HepG2 (cell line): ENCODE measurements around the gene STIMATE. TPM values are rescaled to one million over a fixed set of nuclear protein-coding genes. Genes with fewer than 3 reads are reported as not detected.

Experiments used
- ADNP ChIP-seq: sonication (generic); formaldehyde crosslinking; IDR thresholded peaks from 2 replicates; pipeline ENCODE4 v1.4.0; 2020; ENCODE audit warnings: missing genetic modification reagents
- CEBPB ChIP-seq: IDR thresholded peaks from 2 replicates; pipeline ENCODE4 v1.6.1; 2011; ENCODE audit warnings: low read depth, low read length, improper control_type of control experiment, borderline replicate concordance
- FOSL2 ChIP-seq: sonication (generic); formaldehyde crosslinking; IDR thresholded peaks from 2 replicates; pipeline ENCODE4 v1.4.0; 2020; ENCODE audit warnings: missing genetic modification reagents
- GABPB1 ChIP-seq: IDR thresholded peaks from 2 replicates; pipeline ENCODE4 v1.6.1; 2016; ENCODE audit warnings: mild to moderate bottlenecking, missing genetic modification reagents, moderate library complexity, missing compliant biosample characterization
- RARA ChIP-seq: IDR thresholded peaks from 2 replicates; pipeline ENCODE4 v1.6.1; 2016; ENCODE audit warnings: missing genetic modification reagents, missing compliant biosample characterization
- RARG ChIP-seq: sonication (generic); formaldehyde crosslinking; IDR thresholded peaks from 2 replicates; pipeline ENCODE4 v1.4.0; 2020; ENCODE audit warnings: low read depth, mild to moderate bottlenecking, missing genetic modification reagents
- REPIN1 ChIP-seq: sonication (generic); formaldehyde crosslinking; IDR thresholded peaks from 2 replicates; pipeline ENCODE4 v1.8.0; 2022; ENCODE audit warnings: missing genetic modification reagents, low read depth, mild to moderate bottlenecking, borderline replicate concordance
- SETDB1 ChIP-seq: sonication (generic); formaldehyde crosslinking; IDR thresholded peaks from 2 replicates; pipeline ENCODE4 v1.5.1; 2020; ENCODE audit warnings: missing genetic modification reagents, mild to moderate bottlenecking, borderline replicate concordance
- TBL1XR1 ChIP-seq: fragments of 150-350 bp; IDR thresholded peaks from 2 replicates; pipeline ENCODE4 v1.6.1; 2014; ENCODE audit warnings: borderline replicate concordance, low read length; ENCODE audit not compliant: partially characterized antibody
- U2AF1 ChIP-seq: fragments of 200-400 bp; formaldehyde crosslinking; optimal IDR thresholded peaks from 2 replicates; pipeline ENCODE3; 2017; ENCODE audit warnings: mild to moderate bottlenecking, low read depth, low read length
- ZNF749 ChIP-seq: sonication (generic); formaldehyde crosslinking; IDR thresholded peaks from 2 replicates; pipeline ENCODE4 v1.8.0; 2022; ENCODE audit warnings: mild to moderate bottlenecking, missing genetic modification reagents, moderate library complexity, borderline replicate concordance
- polyA plus RNA-seq, 8 experiments: library from polyadenylated mRNA; depleted of rRNA in 3 of 8; stranded (reverse) in 7 of 8; unstranded in 1 of 8; fragments of >200 nt; fragmentation: Illumina TruSeq in 4 of 8; extraction: Trizol in 4 of 8; gene quantifications; 2 replicates each; pipeline versions ENCODE4 v1.2.1 to v1.2.3, GENCODE V29; 2011 to 2016; ENCODE audit warnings: low read depth in 4 of 8, missing spikeins in 1 of 8, mixed read lengths in 1 of 8; ENCODE audit not compliant: insufficient read depth in 1 of 8
- total RNA-seq, 5 experiments: library from RNA; depleted of rRNA; stranded (reverse); fragments of >200 nt; fragmentation: Illumina TruSeq; extraction: Trizol; gene quantifications; 2 replicates each; pipeline ENCODE4 v1.2.3, GENCODE V29; 2016; ENCODE audit warnings: low read depth in 1 of 5
- TF ChIP-seq, protein P1 (sequence below): sonication (generic); formaldehyde crosslinking; IDR thresholded peaks from 2 replicates; pipeline ENCODE4 v1.9.0; 2022; ENCODE audit warnings: low read depth, missing genetic modification reagents
- TF ChIP-seq, protein P2 (sequence below): sonication (generic); formaldehyde crosslinking; IDR thresholded peaks from 2 replicates; pipeline ENCODE4 v1.4.0; 2020; ENCODE audit warnings: low read depth, missing genetic modification reagents
- TF ChIP-seq, protein P3 (sequence below): sonication (generic); formaldehyde crosslinking; IDR thresholded peaks from 2 replicates; pipeline ENCODE4 v1.8.1; 2023; ENCODE audit warnings: mild to moderate bottlenecking, missing genetic modification reagents, borderline replicate concordance
- TF ChIP-seq, protein P4 (sequence below): sonication (generic); formaldehyde crosslinking; IDR thresholded peaks from 2 replicates; pipeline ENCODE4 v1.4.0; 2020; ENCODE audit warnings: mild to moderate bottlenecking, missing genetic modification reagents
- TF ChIP-seq, protein P5 (sequence below): sonication (generic); formaldehyde crosslinking; IDR thresholded peaks from 2 replicates; pipeline ENCODE4 v1.4.0; 2020; ENCODE audit warnings: missing genetic modification reagents, borderline replicate concordance
- TF ChIP-seq, protein P6 (sequence below): sonication (generic); formaldehyde crosslinking; IDR thresholded peaks from 2 replicates; pipeline ENCODE4 v1.4.0; 2020; ENCODE audit warnings: missing genetic modification reagents

Gene STIMATE
- total and polyA plus RNA-seq, 2 of the 13 experiments (the other 11 are each of a cell fraction or from before 2014, with no cell fraction given), result 5.7 to 11.7 TPM

DNA sequence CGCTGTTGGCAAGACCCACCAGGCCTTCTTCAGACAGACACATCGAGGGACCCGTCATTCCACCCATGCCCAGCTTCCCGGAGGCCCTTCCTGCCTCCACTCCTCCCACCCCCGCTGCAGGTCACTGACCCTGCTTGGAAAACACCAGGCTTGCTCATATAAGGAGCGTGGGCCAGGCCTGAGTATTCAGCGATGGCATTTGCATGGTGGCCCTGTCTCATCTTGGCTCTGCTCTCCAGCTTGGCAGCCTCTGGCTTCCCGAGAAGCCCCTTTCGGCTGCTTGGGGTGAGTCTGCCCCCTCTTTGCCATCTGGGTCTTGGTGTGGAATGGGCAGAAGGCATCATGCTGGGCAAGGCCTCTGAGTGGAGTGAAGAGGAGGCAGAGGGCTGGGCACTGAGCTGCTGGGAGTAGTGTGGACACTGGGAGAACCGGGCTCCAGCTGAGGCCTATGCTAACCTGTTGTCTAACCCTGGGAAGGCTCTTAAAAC is 102.7 kb downstream of the STIMATE start, which contains the start of gene ITIH3 (continued):
- TF ChIP-seq, protein P1, sequence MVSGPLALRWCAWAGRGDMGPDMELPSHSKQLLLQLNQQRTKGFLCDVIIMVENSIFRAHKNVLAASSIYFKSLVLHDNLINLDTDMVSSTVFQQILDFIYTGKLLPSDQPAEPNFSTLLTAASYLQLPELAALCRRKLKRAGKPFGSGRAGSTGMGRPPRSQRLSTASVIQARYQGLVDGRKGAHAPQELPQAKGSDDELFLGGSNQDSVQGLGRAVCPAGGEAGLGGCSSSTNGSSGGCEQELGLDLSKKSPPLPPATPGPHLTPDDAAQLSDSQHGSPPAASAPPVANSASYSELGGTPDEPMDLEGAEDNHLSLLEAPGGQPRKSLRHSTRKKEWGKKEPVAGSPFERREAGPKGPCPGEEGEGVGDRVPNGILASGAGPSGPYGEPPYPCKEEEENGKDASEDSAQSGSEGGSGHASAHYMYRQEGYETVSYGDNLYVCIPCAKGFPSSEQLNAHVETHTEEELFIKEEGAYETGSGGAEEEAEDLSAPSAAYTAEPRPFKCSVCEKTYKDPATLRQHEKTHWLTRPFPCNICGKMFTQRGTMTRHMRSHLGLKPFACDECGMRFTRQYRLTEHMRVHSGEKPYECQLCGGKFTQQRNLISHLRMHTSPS (CRISPR knock-in tag), result peak; percentile 62
- TF ChIP-seq, protein P2, sequence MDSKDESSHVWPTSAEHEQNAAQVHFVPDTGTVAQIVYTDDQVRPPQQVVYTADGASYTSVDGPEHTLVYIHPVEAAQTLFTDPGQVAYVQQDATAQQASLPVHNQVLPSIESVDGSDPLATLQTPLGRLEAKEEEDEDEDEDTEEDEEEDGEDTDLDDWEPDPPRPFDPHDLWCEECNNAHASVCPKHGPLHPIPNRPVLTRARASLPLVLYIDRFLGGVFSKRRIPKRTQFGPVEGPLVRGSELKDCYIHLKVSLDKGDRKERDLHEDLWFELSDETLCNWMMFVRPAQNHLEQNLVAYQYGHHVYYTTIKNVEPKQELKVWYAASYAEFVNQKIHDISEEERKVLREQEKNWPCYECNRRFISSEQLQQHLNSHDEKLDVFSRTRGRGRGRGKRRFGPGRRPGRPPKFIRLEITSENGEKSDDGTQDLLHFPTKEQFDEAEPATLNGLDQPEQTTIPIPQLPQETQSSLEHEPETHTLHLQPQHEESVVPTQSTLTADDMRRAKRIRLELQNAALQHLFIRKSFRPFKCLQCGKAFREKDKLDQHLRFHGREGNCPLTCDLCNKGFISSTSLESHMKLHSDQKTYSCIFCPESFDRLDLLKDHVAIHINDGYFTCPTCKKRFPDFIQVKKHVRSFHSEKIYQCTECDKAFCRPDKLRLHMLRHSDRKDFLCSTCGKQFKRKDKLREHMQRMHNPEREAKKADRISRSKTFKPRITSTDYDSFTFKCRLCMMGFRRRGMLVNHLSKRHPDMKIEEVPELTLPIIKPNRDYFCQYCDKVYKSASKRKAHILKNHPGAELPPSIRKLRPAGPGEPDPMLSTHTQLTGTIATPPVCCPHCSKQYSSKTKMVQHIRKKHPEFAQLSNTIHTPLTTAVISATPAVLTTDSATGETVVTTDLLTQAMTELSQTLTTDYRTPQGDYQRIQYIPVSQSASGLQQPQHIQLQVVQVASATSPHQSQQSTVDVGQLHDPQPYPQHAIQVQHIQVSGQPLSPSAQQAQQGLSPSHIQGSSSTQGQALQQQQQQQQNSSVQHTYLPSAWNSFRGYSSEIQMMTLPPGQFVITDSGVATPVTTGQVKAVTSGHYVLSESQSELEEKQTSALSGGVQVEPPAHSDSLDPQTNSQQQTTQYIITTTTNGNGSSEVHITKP (CRISPR knock-in tag), result 0 out of 2 replicates have a peak, but pooled peaks have one; percentile 56
- no peak for TF ChIP-seq RARG
- no peak for TF ChIP-seq CEBPB
- TF ChIP-seq TBL1XR1, result peak; percentile 12
- peak; percentile 62 for TF ChIP-seq GABPB1
- TF ChIP-seq RARA, result peak; percentile 82
- peak; percentile 38; the same call in 1 of the 2 replicates for TF ChIP-seq REPIN1
- TF ChIP-seq, protein P3, sequence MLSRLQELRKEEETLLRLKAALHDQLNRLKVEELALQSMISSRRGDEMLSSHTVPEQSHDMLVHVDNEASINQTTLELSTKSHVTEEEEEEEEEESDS, result 0 out of 2 replicates have a peak, but pooled peaks have one; percentile 35
- peak; percentile 43 for TF ChIP-seq FOSL2 (CRISPR knock-in tag)
- TF ChIP-seq, protein P4, sequence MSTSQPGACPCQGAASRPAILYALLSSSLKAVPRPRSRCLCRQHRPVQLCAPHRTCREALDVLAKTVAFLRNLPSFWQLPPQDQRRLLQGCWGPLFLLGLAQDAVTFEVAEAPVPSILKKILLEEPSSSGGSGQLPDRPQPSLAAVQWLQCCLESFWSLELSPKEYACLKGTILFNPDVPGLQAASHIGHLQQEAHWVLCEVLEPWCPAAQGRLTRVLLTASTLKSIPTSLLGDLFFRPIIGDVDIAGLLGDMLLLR (CRISPR knock-in tag), result no peak
- TF ChIP-seq ADNP (CRISPR knock-in tag), result no peak
- no peak for TF ChIP-seq U2AF1
- TF ChIP-seq SETDB1 (CRISPR knock-in tag), result no peak
- TF ChIP-seq, protein P5, sequence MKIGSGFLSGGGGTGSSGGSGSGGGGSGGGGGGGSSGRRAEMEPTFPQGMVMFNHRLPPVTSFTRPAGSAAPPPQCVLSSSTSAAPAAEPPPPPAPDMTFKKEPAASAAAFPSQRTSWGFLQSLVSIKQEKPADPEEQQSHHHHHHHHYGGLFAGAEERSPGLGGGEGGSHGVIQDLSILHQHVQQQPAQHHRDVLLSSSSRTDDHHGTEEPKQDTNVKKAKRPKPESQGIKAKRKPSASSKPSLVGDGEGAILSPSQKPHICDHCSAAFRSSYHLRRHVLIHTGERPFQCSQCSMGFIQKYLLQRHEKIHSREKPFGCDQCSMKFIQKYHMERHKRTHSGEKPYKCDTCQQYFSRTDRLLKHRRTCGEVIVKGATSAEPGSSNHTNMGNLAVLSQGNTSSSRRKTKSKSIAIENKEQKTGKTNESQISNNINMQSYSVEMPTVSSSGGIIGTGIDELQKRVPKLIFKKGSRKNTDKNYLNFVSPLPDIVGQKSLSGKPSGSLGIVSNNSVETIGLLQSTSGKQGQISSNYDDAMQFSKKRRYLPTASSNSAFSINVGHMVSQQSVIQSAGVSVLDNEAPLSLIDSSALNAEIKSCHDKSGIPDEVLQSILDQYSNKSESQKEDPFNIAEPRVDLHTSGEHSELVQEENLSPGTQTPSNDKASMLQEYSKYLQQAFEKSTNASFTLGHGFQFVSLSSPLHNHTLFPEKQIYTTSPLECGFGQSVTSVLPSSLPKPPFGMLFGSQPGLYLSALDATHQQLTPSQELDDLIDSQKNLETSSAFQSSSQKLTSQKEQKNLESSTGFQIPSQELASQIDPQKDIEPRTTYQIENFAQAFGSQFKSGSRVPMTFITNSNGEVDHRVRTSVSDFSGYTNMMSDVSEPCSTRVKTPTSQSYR, result peak; percentile 74; the same call in 1 of the 2 replicates
- TF ChIP-seq, protein P6, sequence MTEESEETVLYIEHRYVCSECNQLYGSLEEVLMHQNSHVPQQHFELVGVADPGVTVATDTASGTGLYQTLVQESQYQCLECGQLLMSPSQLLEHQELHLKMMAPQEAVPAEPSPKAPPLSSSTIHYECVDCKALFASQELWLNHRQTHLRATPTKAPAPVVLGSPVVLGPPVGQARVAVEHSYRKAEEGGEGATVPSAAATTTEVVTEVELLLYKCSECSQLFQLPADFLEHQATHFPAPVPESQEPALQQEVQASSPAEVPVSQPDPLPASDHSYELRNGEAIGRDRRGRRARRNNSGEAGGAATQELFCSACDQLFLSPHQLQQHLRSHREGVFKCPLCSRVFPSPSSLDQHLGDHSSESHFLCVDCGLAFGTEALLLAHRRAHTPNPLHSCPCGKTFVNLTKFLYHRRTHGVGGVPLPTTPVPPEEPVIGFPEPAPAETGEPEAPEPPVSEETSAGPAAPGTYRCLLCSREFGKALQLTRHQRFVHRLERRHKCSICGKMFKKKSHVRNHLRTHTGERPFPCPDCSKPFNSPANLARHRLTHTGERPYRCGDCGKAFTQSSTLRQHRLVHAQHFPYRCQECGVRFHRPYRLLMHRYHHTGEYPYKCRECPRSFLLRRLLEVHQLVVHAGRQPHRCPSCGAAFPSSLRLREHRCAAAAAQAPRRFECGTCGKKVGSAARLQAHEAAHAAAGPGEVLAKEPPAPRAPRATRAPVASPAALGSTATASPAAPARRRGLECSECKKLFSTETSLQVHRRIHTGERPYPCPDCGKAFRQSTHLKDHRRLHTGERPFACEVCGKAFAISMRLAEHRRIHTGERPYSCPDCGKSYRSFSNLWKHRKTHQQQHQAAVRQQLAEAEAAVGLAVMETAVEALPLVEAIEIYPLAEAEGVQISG, result peak; percentile 73
- TF ChIP-seq ZNF749 (CRISPR knock-in tag), result peak; percentile 62; the same call in 1 of the 2 replicates
